ENCODE measurements around the gene PUM1.
A peak's percentile ranks its signal among the peaks of the same experiment; 100 is the strongest.
"Not testable (repeated sequence)": the region's sequence is repeated elsewhere in the genome, so short reads cannot be mapped to it uniquely, and the experiment has no call there.

Gene PUM1

GRCh38 chr1:31069392-31069791 lies 3.9 kb upstream of the PUM1 start:
- TF ChIP-seq CTCF (IDR thresholded peaks at IDR 0.05; ENCODE audit: unreplicated experiment in 3 of 3), result no peak
- Mint-ChIP-seq H3K4me3 (no peak overlapping the region), H3K36me3 (ENCODE audit: low read depth) (no peaks in the 10 kb centered on the region), H3K4me1 (no peaks in the 10 kb centered on the region), H3K9me3 (no peaks in the 10 kb centered on the region), H3K27ac (no peak overlapping the region), H3K27me3 (ENCODE audit: low read depth) (no peaks in the 10 kb centered on the region)

- no peak for TF ChIP-seq CTCF (IDR thresholded peaks at IDR 0.05; ENCODE audit: unreplicated experiment in 3 of 3)
- Mint-ChIP-seq H3K36me3 (ENCODE audit: low read depth) (peaks cover 4% of the 10 kb centered on the region), H3K4me1 (peaks cover 20% of the 10 kb centered on the region), H3K27me3 (ENCODE audit: low read depth) (no peaks in the 10 kb centered on the region), H3K27ac (peak overlapping the region; percentile 100), H3K9me3 (no peaks in the 10 kb centered on the region), H3K4me3 (peak overlapping the region; percentile 99 to 100 (median 100))
Observed at GRCh38 chr1:31064718-31065309, 703 bp downstream of the PUM1 start.

- H3K27me3 Mint-ChIP-seq (ENCODE audit: low read depth), result no peaks in the 10 kb centered on the region
- peaks cover 6% of the 10 kb centered on the region for H3K36me3 Mint-ChIP-seq (ENCODE audit: low read depth)
- peaks cover 23% of the 10 kb centered on the region for H3K4me1 Mint-ChIP-seq
- peak overlapping the region; percentile 99 to 100 (median 100) for H3K4me3 Mint-ChIP-seq
- no peak for TF ChIP-seq CTCF (IDR thresholded peaks at IDR 0.05; ENCODE audit: unreplicated experiment in 3 of 3)
- peak overlapping the region; percentile 100 for H3K27ac Mint-ChIP-seq
- no peaks in the 10 kb centered on the region for H3K9me3 Mint-ChIP-seq
Observed at GRCh38 chr1:31064111-31064717, 1.3 kb downstream of the PUM1 start.

- Mint-ChIP-seq H3K4me3 (peak overlapping the region; percentile 99 to 100 (median 100)), H3K27me3 (ENCODE audit: low read depth) (no peaks in the 10 kb centered on the region), H3K4me1 (peaks cover 27% of the 10 kb centered on the region), H3K27ac (peak overlapping the region; percentile 100), H3K9me3 (no peaks in the 10 kb centered on the region), H3K36me3 (ENCODE audit: low read depth) (peaks cover 11% of the 10 kb centered on the region)
- TF ChIP-seq CTCF (IDR thresholded peaks at IDR 0.05; ENCODE audit: unreplicated experiment in 3 of 3), result no peak
Observed at GRCh38 chr1:31063631-31064030, 1.9 kb downstream of the PUM1 start.

- Mint-ChIP-seq H3K27me3 (ENCODE audit: low read depth) (no peaks in the 10 kb centered on the region), H3K4me1 (peaks cover 31% of the 10 kb centered on the region), H3K4me3 (peak overlapping the region; percentile 99 to 100 (median 100)), H3K9me3 (no peaks in the 10 kb centered on the region), H3K36me3 (ENCODE audit: low read depth) (peaks cover 19% of the 10 kb centered on the region), H3K27ac (peak overlapping the region; percentile 100)
- TF ChIP-seq CTCF (IDR thresholded peaks at IDR 0.05; ENCODE audit: unreplicated experiment in 3 of 3), result no peak
Observed at GRCh38 chr1:31062867-31063380, 2.6 kb downstream of the PUM1 start.

GRCh38 chr1:31062162-31062866 lies 3.2 kb downstream of the PUM1 start:
- H3K9me3 Mint-ChIP-seq, result not testable (repeated sequence)
- Mint-ChIP-seq H3K27ac (peak overlapping the region; percentile 55 to 100 (median 72)), H3K4me1 (peaks cover 33% of the 10 kb centered on the region)

More at GRCh38 chr1:31062162-31062866, 3.2 kb downstream of the PUM1 start:
- H3K27me3 Mint-ChIP-seq (ENCODE audit: low read depth), result not testable (repeated sequence)
- Mint-ChIP-seq H3K4me3 (peak overlapping the region; percentile 99 to 100 (median 100)), H3K36me3 (ENCODE audit: low read depth) (peaks cover 25% of the 10 kb centered on the region)

Measured in nephron (organoid).